Suprapubic skin (tissue), 4 donors: ENCODE results near the gene TMEM255A. TPM values are rescaled to one million over a fixed set of nuclear protein-coding genes. Genes with fewer than 3 reads are reported as not detected.

Experiments
- DNase-seq, 2 donors: peaks; one replicate each; pipeline ENCODE4 v3.0.0-alpha.2; 2019; ENCODE audit warnings: low spot score in 2 of 2
- H3K27ac ChIP-seq: fragments of 200-600 bp; sonication (generic); one replicate; pipeline ENCODE4 v1.5.1; 2019
- H3K27me3 ChIP-seq: fragments of 200-600 bp; sonication (generic); one replicate; pipeline ENCODE4 v1.5.1; 2019
- H3K36me3 ChIP-seq: fragments of 200-600 bp; sonication (generic); one replicate; pipeline ENCODE4 v1.5.1; 2019
- H3K4me1 ChIP-seq: fragments of 200-600 bp; sonication (generic); one replicate; pipeline ENCODE4 v1.5.1; 2019
- H3K4me3 ChIP-seq: fragments of 200-600 bp; sonication (generic); one replicate; pipeline ENCODE4 v1.5.1; 2019; ENCODE audit warnings: mild to moderate bottlenecking
- H3K9me3 ChIP-seq: fragments of 200-600 bp; sonication (generic); one replicate; pipeline ENCODE4 v1.5.1; 2019
- CTCF ChIP-seq, 2 donors: fragments of 200-600 bp in 1 of 2; fragments of 450-650 bp in 1 of 2; sonication (generic) in 1 of 2; IDR thresholded peaks; one replicate each; pipeline ENCODE4 v1.5.1; 2016 to 2019; ENCODE audit warnings: antibody characterized with exemption in 2 of 2, mild to moderate bottlenecking in 1 of 2, moderate library complexity in 1 of 2
- EP300 ChIP-seq: sonication (generic); formaldehyde crosslinking; IDR thresholded peaks from one replicate; pipeline ENCODE4 v1.6.1; 2017; ENCODE audit warnings: antibody characterized with exemption
- POLR2A ChIP-seq, 2 donors: fragments of 450-650 bp; IDR thresholded peaks; one replicate each; pipeline ENCODE4 v1.6.1; 2017; ENCODE audit warnings: antibody characterized with exemption in 2 of 2, mild to moderate bottlenecking in 2 of 2, moderate library complexity in 2 of 2
- POLR2AphosphoS5 ChIP-seq, 3 donors: sonication (generic); formaldehyde crosslinking; IDR thresholded peaks; one replicate each; pipeline ENCODE4 v1.6.1; 2017; ENCODE audit warnings: antibody characterized with exemption in 3 of 3
- whole genome bisulfite sequencing: methylation state at CpG from one replicate; pipeline ENCODE4 v1.1.5; 2018; 5-methylcytosine and 5-hydroxymethylcytosine counted together
- total RNA-seq, 4 donors: library from RNA; depleted of rRNA; stranded (reverse); fragments of >200 nt; gene quantifications; one replicate each; pipeline ENCODE4 v1.1.0, GENCODE V29; 2016

TMEM255A gene
- total RNA-seq, 4 donors from 2014 or later = 0.72 to 1.7 (median 1.6) TPM

GRCh38 chrX:120223374-120223773 lies 87.9 kb downstream of the TMEM255A start:
- Histone ChIP-seq H3K27me3 (no peaks in the 10 kb centered on the region), H3K27ac (no peak overlapping the region), H3K4me1 (no peaks in the 10 kb centered on the region), H3K4me3 (no peak overlapping the region), H3K9me3 (no peaks in the 10 kb centered on the region), H3K36me3 (peaks cover 5% of the 10 kb centered on the region)
- no peak for DNase-seq
- WGBS = 80% methylated on average over 2 of the region's 8 CpGs
- TF ChIP-seq EP300 = no peak
- TF ChIP-seq POLR2A (IDR thresholded peaks at IDR 0.05) = no peak
- no peak for TF ChIP-seq POLR2AphosphoS5 (IDR thresholded peaks at IDR 0.05)
- TF ChIP-seq CTCF (IDR thresholded peaks at IDR 0.05) = no peak

GRCh38 chrX:120213438-120214265 lies 97.6 kb downstream of the TMEM255A start:
- no peaks in the 10 kb centered on the region for H3K9me3 ChIP-seq
- no peaks in the 10 kb centered on the region for H3K27me3 ChIP-seq
- no peak overlapping the region for H3K27ac ChIP-seq
- H3K4me3 ChIP-seq = no peak overlapping the region
- TF ChIP-seq CTCF (IDR thresholded peaks at IDR 0.05) (peak in 1 of 2 donors; percentile 53), POLR2A (IDR thresholded peaks at IDR 0.05) (no peak)
- DNase-seq = no peak
- H3K36me3 ChIP-seq = no peaks in the 10 kb centered on the region
- H3K4me1 ChIP-seq = no peaks in the 10 kb centered on the region
- 20% methylated on average over 8 of the region's 8 CpGs for WGBS

Other genes starting within 250 kb of the TMEM255A start
- not detected for gene RHOXF2B, start 233.8 kb downstream of the TMEM255A start, total RNA-seq
- 1 to 10 TPM in 2 of 4 donors, not detected in 2; 2.1 to 3.6 TPM for gene RHOXF1, start 195.5 kb downstream of the TMEM255A start, total RNA-seq
- gene RHOXF2, start 152.8 kb downstream of the TMEM255A start, total RNA-seq = not detected
- gene ZBTB33, start 60.6 kb downstream of the TMEM255A start, total RNA-seq = 10 to 100 TPM; 19.5 to 29.7 (median 25.5) TPM
- not detected for gene ATP1B4, start 50.6 kb upstream of the TMEM255A start, total RNA-seq
- gene LAMP2, start 157.8 kb upstream of the TMEM255A start, total RNA-seq = 100 to 1,000 TPM; 119 to 154 (median 131) TPM
- gene CUL4B, start 249.5 kb upstream of the TMEM255A start, total RNA-seq = 10 to 100 TPM; 18.6 to 47.2 (median 28.4) TPM